ENCODE results near the gene DPPA4.

The DPPA4 gene

DNA sequence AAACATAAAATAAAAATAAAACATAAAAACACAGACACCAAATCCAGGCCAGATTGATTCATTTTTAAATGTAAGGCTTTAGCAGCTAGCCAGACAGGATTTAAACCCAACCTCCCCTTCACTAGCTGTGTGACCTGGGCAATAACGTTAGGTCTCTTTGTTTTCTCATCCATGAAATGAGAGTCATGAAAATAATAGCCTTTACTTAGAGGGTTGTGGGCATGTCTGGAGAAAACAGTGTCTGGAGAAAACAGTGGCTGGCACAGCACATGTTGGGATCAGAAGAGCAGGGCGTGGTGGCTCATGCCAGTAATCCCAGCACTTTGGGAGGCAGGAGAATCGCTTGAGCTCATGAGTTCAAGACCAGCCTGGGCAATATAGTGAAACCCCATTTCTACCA is 1.9 kb upstream of the DPPA4 start:
- in situ Hi-C loops (cut with HindIII; ENCODE audit: low sequenced_read_pairs): no loop called here
- no peak for DNase-seq (ENCODE audit: low read depth)
- no peak overlapping the region for H3K4me3 ChIP-seq (ENCODE audit: low read depth, low read length)
- TF ChIP-seq, protein P1, sequence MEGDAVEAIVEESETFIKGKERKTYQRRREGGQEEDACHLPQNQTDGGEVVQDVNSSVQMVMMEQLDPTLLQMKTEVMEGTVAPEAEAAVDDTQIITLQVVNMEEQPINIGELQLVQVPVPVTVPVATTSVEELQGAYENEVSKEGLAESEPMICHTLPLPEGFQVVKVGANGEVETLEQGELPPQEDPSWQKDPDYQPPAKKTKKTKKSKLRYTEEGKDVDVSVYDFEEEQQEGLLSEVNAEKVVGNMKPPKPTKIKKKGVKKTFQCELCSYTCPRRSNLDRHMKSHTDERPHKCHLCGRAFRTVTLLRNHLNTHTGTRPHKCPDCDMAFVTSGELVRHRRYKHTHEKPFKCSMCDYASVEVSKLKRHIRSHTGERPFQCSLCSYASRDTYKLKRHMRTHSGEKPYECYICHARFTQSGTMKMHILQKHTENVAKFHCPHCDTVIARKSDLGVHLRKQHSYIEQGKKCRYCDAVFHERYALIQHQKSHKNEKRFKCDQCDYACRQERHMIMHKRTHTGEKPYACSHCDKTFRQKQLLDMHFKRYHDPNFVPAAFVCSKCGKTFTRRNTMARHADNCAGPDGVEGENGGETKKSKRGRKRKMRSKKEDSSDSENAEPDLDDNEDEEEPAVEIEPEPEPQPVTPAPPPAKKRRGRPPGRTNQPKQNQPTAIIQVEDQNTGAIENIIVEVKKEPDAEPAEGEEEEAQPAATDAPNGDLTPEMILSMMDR (IDR thresholded peaks at IDR 0.05; ENCODE audit: low read depth, low read length, missing control alignments): no peak

DNA sequence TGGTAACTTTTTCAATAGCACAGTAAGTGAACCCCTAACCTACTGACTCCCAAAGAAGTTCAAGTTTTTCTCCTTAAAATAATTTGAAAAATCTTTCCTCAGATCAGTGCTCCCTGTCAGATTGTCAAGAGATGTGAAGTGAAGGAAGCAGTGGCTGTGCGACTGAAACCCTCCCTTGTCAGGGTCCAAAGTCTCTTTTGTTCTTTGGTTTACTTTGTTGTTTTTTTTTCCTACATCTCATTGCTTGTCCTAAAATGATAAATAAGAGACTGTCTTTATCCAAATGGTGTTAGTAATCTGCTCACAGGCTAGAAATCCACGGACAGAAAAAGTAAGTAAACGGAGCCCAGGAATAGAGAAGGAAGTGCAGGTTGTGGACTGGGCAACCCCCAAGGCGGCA is 976 bp upstream of the DPPA4 start:
- H3K4me3 ChIP-seq (ENCODE audit: low read depth, low read length): no peak overlapping the region
- DNase-seq (ENCODE audit: low read depth): no peak
- in situ Hi-C loops (cut with HindIII; ENCODE audit: low sequenced_read_pairs): no loop called here
- TF ChIP-seq, protein P1 (IDR thresholded peaks at IDR 0.05; ENCODE audit: low read depth, low read length, missing control alignments): no peak

DNA sequence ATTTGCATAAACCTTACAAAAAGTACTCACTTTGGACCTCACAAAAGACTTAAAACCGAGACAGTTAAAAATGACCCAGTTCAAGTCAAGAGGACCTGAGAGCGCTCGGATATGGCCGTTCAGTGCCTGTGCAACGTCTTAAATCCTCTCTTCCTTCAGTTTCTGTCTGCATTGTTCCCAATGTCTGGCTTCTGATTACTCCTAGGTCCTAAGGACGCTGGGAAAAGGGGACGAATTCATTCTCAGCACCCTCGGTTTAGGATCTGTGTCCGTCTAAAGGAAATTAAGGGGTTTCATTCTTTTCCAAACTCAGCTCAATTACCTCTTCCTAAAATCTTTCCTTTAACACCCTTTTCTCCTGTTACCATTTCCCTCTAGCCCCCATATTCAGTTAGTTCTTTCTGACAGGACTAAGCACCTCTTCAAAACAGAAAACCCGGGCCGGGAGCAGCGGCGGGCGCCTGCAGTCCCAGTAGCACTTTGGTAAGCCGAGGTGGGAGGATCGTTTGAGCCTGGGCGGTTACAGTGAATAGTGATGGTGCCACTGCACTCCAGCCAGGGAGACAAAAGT is 970 bp downstream of the DPPA4 start:
- no peak for DNase-seq (ENCODE audit: low read depth)
- TF ChIP-seq, protein P1 (IDR thresholded peaks at IDR 0.05; ENCODE audit: low read depth, low read length, missing control alignments): no peak
- in situ Hi-C loops (cut with HindIII; ENCODE audit: low sequenced_read_pairs): no loop called here
- peak overlapping the region; percentile 33 for H3K4me3 ChIP-seq (ENCODE audit: low read depth, low read length)

DNA sequence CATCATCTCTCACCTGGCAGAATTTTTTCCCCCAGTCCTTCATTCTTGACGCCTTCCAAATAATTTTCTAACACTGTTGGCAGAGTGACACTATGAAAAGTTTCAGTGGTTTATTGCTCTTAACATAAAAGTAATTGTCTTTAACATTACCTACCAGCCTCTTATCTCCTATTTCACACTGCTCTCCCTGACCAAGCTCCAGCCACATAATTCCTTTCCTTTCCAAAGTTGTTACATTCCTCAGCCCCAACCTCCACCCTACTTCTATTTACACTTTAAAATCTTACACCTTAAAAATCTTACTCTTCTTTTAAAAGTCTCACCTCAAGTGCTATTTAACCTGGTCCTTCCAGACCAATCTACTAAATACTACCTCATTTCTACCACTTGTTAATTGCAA is 2.8 kb downstream of the DPPA4 start:
- no peak for DNase-seq (ENCODE audit: low read depth)
- in situ Hi-C loops (cut with HindIII; ENCODE audit: low sequenced_read_pairs): no loop called here
- H3K4me3 ChIP-seq (ENCODE audit: low read depth, low read length): no peak overlapping the region
- TF ChIP-seq, protein P1 (IDR thresholded peaks at IDR 0.05; ENCODE audit: low read depth, low read length, missing control alignments): no peak

DNA sequence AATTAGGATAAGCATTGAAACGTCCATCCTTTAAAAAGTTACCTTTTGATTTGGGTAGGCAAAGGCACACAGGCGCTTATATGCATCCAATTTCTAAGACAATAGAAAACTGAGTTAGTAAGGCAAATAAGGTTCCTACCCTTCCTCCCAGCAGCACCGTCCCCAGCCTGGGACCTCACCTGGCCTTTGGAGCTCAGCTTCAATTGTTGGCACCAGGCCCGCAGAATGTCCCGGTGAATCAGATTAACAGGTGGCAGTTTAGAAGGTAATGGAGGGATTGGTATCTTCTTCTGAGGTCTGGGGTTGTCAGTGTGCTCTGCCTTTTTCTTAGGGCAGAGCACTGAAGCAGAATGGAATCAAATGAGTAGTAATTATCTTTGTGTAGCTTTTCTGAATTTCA is 5.7 kb downstream of the DPPA4 start:
- DNase-seq (ENCODE audit: low read depth): no peak
- in situ Hi-C loops (cut with HindIII; ENCODE audit: low sequenced_read_pairs): no loop called here
- H3K4me3 ChIP-seq (ENCODE audit: low read depth, low read length): no peak overlapping the region
- TF ChIP-seq, protein P1 (IDR thresholded peaks at IDR 0.05; ENCODE audit: low read depth, low read length, missing control alignments): no peak

DNA sequence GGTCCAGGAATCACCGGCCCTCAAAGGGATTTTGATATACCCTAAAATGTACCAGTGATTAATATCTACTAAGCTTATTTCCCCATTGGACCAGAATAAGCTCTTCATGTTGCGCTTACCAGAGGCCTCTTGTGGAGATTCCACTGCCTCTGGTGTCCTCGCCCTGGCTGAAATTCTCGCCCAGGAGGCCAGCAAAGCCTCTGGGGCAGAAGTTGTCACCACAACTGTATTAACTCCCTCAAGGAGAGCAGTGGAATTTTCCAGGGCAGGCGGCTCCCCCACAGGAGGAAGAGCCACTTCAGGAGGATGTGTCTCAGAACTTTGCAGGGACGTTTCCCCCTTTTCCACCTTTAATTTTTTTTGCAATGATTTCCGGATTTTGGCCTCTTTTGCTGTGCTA is 6.9 kb downstream of the DPPA4 start:
- TF ChIP-seq, protein P1 (IDR thresholded peaks at IDR 0.05; ENCODE audit: low read depth, low read length, missing control alignments): no peak
- DNase-seq (ENCODE audit: low read depth): no peak
- in situ Hi-C loops (cut with HindIII; ENCODE audit: low sequenced_read_pairs): no loop called here
- H3K4me3 ChIP-seq (ENCODE audit: low read depth, low read length): no peak overlapping the region

DNA sequence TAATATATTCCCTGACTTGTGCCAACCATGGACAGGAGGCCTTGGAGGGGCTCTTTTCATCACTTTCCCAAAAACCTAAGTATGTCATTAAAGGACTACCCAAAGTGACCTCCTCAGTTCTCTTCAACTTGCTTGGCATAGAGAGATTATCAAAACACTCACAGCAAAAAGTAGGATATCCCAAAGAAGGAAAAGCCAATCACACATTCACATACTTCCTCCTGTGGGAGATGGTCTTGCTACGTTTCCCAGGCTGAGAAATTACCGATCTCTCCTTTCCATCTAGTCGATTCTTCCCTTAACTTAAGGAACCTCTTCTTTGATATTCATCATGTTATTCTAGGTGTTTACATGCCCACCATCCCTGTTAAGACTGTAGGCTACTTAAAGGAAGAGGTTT is 9.1 kb downstream of the DPPA4 start:
- DNase-seq (ENCODE audit: low read depth): no peak
- TF ChIP-seq, protein P1 (IDR thresholded peaks at IDR 0.05; ENCODE audit: low read depth, low read length, missing control alignments): no peak
- in situ Hi-C loops (cut with HindIII; ENCODE audit: low sequenced_read_pairs): no loop called here
- H3K4me3 ChIP-seq (ENCODE audit: low read depth, low read length): no peak overlapping the region
